ENCODE measurements around the gene IPPK.

The IPPK gene

DNA sequence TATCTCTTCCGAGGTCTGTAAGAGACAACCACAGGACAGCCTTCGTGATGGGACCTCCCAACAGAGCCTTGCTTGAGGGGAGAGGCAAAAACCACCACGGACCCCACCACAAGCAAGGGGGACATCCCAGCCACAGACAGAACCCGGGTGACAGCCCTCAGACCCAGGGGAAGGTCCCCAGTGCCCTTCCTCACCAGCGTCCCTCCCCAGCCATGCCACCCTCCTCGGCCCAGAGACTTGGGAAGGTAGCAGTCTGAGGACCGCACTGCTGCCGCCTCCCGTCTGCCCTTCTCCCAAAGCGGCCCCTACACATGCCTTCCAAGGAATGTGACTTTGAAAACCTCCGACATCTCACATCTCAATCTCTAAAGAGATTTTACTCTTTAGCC, 13.4 kb downstream of the IPPK start:
- no peak for DNase-seq

DNA sequence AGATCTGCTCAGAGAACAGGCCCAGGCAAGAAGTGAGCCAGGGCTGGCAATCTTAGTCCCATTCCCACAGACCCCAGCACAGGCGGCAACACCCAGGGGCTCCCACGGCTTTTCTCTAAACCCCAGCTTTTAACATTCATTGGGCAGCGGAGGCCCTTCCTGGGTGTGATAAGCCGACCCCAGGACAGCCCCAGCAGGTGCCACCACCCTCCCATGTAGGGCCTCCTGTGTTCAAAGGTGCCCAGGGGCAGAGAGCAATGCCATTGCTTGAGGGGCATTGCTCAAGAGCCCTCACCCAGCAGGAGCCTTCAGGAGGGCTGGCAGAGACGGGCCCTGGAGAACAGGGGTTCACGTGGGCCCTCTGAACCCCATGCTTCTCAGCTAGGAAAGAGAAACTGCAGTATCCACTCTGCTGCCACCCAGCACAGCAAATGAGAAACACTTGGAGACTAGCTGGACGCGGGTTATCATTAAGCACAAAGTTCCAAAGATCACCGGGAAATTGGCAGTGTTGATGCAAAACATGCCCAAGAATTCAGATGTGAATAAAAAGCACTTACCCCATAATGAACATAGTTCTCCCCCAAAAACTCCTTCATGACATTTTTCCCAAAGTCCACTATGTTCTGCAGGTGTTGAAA, 13.9 kb downstream of the IPPK start:
- DNase-seq: no peak

DNA sequence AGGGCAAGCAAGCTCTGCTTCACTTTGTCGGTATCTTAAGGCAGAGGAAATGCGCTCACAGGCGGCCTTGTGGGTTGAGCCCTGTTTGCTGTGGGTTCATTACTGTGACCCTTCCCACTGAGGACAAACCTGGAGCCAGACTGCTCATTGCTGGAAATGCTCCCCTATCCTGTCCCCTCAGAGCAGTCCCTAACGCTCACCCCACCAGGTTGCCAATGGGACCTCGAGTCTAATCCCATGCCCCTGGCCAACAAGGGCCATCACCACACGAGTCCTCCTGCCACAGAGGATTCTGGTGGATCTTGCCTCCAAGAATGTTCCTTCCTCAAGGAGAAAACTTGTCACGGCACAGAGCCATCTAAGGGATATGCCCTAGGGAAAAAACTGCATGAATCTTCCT, 14.6 kb downstream of the IPPK start:
- DNase-seq: no peak

DNA sequence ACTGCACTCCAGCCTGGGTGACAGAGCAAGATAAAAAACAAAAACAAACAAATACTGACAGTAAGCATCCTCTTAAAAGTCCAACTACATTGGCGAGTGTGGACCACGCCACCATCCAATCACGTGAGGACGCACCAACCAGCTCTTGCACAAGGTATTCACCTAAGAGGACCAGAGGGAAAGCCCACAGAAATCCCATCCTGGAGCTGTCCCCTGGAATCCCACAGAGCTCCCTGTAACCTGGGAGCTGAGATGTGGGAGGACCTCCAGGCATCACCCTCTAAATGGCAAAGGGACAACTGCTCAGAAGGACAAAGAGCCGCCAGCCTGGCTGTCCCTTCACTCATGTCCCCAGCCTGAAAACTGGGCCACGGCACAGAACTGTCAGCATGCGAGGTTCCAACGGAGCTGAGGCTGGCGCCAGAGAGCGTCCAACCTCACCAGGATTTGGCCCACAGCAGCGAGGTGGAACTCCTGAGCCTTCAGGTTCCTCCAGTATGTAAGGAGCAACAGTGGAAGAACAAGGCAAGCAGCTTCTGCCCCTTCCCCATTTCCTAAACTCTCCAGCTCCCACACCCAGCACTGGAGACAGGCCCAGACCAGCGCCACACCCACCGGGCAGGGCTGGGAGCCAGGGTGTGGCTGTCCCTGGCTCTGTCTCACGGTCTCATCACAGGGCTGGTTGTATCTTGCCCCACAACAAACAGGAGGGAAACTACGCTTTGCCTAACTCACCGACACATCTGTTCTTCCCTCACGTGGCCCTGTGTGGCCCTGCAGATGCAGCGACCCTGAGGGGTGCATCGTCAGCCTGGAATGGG, 15.2 kb downstream of the IPPK start:
- DNase-seq: no peak

DNA sequence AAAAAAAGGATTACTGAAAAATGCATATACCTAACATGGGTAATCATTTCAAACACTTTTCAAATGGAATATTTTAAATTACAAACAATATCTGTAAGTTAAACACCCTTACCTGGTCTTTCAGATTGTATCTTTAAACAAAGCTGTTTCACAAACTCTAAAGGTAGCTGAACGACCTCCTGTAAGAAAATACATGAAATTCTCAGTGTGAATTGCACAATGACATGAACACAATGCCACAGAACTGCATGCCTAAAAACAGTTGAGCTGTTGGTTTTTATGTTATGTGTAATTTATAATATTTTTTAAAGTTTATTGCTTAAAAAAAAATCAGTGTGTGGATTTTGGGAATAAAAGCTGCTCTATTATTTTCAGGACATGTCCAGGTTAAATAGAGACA, 17.5 kb downstream of the IPPK start:
- no peak for DNase-seq

DNA sequence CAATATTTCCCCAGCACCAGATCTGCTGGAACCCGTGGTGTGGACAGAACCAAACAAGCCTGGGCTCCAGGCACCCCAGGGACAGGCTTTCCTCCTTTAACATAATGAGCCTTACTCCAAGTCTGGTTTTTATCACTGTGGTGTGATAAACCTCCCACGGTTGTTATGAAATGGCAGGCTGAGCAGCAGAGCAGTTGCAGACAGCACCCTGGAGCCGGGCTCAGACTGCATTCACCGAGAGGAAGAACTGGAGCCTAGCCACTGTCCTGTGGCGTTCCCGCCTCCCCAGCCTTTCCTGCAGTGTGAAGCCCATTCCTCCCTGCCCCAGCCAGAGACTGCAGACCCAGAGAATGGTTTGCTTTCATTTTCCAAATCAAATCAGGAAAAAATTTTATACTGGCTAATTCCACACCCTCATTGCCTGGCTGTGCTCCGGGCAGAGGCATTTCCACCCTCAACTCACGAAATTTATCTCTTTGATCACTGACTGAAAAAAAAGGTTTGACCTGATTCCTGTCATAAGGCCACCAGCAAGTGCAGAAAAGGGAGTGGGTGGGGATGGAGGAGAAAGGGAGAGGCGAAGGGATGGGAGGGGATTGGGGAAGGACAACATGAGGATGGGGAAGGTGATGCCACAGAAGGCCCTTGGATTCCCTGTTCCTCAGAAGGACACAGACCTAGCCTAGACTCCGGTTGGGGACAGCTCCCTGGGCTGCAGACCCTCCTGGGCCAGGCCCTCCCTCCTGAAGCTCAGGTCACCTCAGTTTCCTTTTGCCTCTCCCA, 18.9 kb downstream of the IPPK start:
- no peak for DNase-seq

DNA sequence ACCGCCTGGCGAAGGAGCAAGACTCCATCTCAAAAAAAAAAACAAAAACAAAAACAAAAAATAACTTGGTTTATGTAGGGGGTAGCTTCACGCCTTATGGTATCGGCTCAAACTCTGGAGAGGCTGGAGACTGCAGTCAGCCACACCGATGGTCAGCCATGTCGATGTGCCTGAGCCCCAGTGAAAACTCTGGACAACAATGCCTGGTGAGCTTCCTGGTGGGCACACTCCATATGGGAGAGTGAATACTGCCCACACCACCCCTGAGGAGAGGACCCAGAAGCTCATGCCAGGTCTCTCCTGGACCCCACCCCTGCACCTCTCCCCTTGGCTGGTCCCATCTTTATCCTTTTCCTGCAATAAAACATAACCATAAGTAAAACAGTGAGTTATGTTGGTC, 19.6 kb downstream of the IPPK start:
- no peak for DNase-seq

DNA sequence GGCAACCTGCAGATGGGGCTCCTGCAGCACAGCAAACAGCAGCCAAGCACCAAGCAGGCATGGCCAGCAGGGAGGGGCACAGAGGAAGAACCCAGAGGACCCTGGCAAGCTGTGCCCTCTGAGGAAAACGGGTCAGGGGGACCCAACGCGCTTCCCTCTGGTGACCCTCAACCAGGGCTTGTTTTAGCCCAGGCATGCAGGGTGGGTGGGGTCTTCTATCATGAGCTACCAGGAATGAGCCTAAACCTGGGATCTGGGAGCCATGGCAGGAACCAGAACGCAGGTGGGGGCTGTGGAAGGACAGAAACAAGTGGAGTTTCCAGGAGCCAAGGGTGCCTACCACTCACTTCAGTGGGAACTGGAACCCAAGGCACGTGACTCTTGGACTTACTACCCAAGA, 20.9 kb downstream of the IPPK start:
- DNase-seq: no peak

DNA sequence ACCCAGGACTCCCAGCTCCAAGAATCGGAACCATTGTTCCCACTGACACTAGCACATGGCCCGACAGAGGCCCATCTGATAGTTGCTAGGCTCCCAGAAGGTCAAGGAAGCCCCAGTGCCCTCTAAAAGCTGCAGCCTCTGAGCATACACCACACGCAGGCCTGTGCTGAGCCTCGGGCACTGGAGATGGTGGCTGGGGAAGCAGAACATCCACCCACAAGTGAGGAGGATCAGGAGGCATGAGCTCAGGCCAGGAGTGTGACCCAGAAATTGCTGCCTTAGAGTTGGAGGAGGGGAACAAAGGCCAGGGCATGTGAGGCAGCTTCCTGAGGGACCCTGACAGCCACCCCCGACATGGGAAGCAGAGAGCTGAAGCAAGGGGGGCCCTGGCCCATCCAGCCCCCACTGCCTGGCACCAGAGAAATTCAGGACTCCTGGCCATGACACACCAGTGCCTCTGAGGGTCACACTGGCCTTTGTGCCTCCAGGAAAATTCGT, 21.4 kb downstream of the IPPK start:
- no peak for DNase-seq

DNA sequence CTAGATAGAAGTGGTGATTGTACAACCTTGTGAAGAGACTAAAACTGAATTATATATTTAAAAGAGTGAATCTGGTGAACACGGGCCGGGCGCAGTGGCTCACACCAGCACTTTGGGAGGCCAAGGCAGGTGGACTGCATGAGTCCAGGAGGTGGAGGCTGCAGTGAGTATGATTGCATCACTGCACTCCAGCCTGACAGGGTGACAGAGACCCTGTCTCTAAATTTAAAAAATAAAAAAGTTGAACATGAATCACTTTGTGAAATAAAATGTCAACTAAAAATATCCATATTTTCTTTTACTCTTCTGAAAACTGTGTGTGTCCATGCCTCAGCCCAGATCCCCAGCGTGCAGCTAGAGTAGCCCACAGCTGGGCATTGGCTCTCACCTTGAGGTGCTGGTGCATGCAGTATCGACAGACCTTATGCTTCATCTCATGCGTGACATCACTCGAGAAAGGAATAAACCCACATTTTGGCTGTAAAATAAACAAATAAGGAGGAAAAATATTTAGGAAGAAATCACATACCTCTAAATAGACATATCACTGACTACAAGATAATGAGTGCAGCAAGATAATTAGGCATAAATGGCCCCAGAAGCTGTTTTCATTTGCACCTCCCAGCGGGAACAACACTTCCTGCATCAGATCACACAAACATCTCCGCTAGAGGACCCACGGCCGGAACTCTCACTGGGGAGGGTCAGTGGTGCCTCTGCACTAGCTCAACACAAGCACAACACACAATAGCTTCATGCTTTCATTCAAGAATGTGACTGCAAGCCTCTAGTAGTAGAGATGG, 22.1 kb downstream of the IPPK start:
- DNase-seq: no peak

DNA sequence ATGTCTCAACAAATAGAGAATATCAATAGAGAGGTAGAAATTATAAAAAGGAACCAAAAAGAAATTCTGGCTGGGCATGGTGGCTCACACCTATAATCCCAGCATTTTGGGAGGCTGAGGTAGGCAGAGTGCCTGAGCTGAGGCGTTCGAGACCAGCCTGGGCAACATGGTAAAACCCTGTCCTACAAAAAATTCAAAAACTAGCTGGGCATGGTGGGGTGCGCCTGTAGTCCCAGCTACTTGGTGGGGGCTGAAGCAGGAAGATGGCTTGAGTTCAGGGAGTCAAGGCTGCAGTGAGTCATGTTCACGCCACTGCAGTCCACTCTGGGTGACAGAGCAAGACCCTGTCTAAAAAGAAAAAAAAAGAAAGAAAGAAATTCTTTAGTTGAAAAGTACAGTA, 24.9 kb downstream of the IPPK start:
- no peak for DNase-seq

DNA sequence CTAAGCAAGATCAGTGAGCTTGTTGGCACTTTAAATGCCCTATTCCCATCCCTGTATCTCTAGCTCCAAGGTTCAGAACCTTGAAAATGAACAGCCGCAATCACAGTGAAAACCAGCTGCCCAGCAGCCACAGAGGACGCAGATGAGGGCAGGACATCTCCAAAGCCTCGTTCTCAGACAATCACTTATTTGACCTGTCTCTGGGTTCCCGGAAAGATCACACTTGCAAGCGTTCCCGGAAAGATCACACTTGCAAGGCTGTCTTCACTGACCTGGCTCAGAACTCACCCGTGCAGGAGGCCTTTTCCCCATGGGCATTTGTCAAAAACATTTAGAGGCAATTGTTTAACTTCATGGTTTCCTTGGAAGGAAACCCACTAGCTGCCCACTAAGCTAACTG, 25.7 kb downstream of the IPPK start:
- DNase-seq: no peak

DNA sequence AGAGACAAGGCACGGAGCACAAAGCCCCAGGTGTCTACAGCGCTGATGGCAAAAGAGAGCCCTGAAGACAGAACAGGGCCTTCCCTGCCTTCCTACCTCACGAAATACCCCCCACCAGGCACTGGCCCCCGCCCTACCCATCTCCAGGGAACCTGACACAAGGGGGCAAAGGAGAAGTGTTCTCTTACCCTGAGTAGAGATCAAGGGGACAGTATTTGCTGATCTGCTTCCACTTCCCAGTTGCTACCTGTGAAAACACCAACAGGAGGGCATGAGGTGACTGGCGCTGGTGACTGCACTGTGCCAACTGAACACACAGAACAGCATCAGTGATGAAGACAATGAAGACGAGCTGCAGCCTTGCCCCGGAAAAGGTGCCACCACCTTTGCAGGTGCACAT, 27.4 kb downstream of the IPPK start:
- DNase-seq: no peak

DNA sequence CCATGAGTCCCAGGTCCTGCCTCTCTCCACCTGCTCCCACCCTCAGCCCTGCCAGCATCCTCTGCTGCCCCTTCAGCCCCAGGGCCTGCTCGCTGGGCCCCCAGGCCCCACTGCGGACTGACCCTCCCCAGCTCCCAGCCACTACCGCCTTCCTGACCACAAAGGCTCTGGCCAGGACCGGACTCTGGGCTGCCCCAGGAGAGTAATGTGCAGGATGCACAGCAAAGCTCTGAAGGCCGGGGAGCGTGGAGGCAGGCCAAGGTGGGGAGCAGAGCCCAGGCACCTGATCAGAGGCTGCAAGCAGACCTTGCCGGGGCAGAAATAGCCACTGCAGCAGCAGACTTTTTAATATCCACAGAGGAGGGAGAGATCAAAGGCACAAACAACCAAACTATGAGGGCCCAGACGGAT, 27.9 kb downstream of the IPPK start:
- DNase-seq: no peak

DNA sequence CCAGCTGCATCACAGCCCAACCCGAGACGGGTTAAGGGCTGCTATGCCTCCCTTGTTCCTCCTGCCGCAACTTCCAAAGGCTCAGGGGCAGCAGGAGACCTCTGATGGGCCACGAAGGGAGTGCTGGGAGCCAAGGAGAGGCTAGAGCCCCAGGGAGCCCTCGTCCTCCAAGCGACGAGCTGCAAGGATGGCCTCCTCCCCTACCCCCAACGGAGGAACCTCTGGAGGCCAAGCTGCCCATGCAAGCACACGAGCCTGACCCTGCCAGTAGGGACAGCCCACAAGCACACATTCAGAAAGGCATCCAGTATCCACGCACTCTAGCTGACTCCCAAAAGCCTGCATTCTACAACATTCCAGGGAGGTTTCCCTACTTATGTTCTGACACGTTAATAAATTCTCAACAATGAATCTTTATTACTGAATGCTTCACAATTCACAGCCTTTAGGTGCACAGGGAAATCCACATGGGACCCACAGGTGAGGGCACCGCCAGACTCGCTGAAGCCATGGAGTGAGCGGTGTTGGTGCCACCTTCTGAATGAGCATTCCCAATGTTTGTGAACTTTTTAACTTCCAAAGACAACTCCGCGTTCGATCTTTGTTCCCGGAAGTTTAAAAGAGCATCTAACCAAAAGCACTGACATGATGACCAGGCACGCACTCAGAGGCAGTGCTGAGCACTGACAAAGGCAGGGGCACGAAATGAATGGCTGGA, 28.7 kb downstream of the IPPK start:
- no peak for DNase-seq

DNA sequence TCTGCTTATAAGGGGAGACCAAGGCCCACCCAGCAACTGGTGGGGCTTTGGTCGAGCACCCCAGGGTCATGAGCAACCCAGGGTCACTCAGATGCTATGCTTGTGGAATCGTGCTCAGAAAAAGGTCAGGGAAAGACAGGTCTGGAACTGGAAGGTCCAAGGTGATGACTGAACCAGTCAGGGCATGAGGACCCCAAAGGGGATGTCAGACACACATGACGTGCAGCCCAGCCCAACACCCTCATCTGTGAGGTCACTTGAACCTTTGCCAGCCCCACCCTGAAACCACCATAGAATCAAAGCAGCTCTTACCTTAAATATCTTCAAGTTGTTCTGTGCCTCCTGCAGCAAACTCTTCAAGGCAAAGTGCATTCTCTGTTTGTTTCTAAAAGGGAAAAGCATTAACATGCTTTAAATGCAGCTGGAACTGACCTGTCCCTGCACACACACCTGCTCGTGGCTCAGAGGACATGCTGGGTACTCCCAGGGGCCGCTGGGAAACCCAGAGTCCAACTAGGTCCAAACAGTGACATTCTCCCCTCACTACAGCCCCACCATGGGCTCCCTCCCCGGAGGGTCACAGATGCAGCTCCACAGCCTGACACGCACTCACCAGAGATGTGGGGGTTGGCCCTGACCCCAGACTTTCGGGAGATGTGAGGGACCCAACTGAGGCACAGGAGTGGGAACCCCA, 29.4 kb downstream of the IPPK start:
- DNase-seq: no peak

DNA sequence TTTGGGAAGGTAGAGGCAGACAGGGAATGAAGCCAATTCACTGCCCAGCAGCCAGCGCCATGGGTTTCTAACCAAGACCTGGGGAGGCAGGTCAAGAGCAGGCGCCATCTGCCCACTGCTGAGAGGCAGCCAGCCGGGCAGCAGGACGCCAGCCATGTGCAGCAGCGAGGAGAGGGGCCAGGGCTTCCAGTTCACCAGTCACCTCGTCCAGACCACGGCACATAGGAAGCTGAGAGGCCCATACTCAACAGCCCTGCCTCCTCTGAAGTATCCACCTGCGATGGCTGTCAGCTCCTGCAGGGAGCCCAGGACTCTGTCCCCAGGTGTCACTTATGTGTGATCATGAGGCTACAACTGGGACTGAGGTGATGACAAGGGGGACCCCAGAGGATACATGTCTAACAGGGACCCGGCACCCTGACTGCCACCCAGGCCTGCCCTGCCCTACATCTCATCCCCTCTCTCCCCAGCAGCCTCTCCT, 30.1 kb downstream of the IPPK start:
- no peak for DNase-seq

DNA sequence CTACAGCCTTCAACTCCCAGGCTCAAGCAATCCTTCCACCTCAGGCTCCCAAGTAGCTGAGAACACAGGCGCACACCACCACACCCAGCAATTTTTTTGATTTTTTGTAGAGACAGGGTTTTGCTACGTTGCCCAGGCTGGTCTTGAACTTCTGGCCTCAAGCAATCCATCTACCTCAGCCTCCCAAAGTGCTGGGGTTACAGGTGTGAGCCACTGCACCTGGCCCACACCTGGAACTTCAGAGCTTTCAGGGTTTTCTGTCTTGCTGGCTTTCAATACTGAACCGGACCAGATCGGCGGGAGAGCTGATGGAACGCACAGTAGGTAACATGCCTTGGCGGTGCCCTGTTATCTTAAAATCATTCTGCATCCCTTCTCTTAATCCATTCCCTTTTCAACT, 30.8 kb downstream of the IPPK start:
- DNase-seq: no peak

DNA sequence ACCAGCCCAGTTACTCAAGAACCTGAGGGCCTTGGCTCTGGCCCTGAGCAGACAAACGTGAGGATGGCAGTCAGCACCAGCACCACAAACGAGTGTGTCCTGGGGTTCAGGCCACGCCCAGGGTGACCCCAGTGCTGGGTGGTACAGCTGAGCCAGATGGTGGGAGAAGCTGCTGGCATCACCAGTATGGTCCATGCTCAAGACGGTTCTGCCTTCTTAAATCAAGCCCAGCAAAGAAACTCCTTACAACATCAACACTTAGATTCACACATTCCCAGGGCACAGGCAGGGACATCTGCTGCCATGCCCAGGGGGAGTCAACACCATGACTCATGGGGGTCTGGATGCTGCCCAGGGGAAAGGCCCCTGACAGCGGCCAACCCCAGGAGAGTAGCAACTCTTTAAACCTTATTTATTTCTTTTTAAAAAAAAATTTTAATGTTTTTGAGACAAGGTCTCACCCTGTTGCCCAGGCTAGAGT, 31.3 kb downstream of the IPPK start:
- DNase-seq: no peak

DNA sequence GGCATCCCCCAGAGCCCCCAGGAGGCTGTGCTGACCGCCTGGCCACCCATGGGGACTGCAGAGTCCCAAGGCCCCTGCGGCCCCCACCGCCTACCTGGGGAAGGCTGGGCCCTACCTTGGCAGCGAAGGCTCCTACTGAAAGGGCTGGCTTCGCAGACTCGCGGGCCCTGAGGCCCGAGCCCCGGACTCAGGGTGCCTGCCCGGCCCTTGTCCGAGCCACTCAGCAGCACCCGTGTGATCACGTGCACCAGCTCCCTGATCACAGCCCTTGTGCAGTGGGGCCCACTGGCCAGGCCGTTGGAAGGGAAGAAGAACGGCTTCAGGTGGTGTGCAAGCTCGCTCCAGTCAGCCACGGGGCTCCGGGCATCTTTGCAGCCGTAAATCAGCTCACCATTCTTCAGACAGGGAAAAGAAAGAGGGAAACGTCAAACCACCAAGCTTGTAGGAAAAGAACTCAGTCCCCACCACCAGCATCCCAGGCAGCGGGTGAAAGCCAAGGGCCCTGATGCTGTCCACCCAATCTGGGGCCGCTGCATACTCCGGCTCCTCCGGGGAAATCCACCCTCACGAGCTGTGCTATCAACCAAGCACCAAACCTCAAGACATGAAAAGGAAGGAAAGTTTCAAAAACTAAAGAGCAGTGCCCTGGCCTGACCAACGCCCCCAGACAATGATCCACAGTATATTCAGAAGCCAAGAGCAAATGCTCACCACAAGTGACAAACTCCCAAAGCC, 31.9 kb downstream of the IPPK start:
- DNase-seq: no peak

DNA sequence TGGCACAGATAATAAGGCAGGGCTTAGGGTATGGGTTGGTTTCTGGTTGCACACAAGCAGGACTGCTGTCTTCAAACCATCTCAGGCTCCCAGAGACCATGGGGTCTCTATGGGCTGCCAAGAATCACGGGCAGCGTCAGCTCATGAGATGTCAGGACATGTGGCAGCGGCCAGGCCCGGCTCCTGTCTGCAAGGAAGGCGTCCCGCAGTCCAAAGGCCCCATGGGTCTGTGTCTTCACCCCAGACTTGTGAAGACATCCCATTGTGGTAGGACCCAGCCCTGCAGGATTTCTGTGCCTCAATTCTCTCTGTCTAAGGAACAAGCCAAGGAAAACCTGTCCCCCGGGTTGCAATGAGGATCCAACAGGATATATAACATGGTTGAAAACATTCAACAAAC, 32.6 kb downstream of the IPPK start:
- no peak for DNase-seq
